HL-60 (cell line): Measurements from ENCODE around the gene ACAP1.

Experiments used
- DNase-seq, 2 experiments: peaks; one replicate each; pipeline ENCODE4 v3.0.0-alpha.2; 2010 to 2020; ENCODE audit warnings: low read depth in 1 of 2, low spot score in 1 of 2
- H3K27ac ChIP-seq: fragments of 250-450 bp; sonication (Bioruptor Pico); replicated peaks from 2 replicates; pipeline ENCODE4 v1.5.1; 2020; ENCODE audit warnings: mild to moderate bottlenecking, moderate library complexity
- H3K27me3 ChIP-seq: fragments of 250-450 bp; sonication (Bioruptor Pico); 2 replicates; pipeline ENCODE4 v1.5.1; 2021; ENCODE audit warnings: mild to moderate bottlenecking, moderate library complexity; ENCODE audit not compliant: insufficient read depth, poor library complexity, severe bottlenecking
- H3K4me3 ChIP-seq: replicated peaks from 2 replicates; pipeline ENCODE4 v1.5.1; 2011; ENCODE audit warnings: mild to moderate bottlenecking, control low read depth, low read length; ENCODE audit not compliant: insufficient read depth
- GABPA ChIP-seq: IDR thresholded peaks from 2 replicates; pipeline ENCODE4 v1.6.1; 2012; ENCODE audit warnings: low read depth
- POLR2AphosphoS5 ChIP-seq: IDR thresholded peaks from 2 replicates; pipeline ENCODE4 v1.6.1; 2012; ENCODE audit warnings: low read depth
- SPI1 ChIP-seq: IDR thresholded peaks from 2 replicates; pipeline ENCODE4 v1.6.1; 2012; ENCODE audit warnings: low read depth, mild to moderate bottlenecking, borderline replicate concordance
- TF ChIP-seq, protein P1 (sequence below): IDR thresholded peaks from one replicate; pipeline ENCODE4 v1.5.1; 2011; ENCODE audit warnings: low read length, control low read depth, inconsistent platforms; ENCODE audit not compliant: insufficient read depth
- TF ChIP-seq, protein P2 (sequence below): IDR thresholded peaks from 2 replicates; pipeline ENCODE4 v1.6.1; 2012; ENCODE audit warnings: low read depth; ENCODE audit not compliant: insufficient replicate concordance

The ACAP1 gene

DNA sequence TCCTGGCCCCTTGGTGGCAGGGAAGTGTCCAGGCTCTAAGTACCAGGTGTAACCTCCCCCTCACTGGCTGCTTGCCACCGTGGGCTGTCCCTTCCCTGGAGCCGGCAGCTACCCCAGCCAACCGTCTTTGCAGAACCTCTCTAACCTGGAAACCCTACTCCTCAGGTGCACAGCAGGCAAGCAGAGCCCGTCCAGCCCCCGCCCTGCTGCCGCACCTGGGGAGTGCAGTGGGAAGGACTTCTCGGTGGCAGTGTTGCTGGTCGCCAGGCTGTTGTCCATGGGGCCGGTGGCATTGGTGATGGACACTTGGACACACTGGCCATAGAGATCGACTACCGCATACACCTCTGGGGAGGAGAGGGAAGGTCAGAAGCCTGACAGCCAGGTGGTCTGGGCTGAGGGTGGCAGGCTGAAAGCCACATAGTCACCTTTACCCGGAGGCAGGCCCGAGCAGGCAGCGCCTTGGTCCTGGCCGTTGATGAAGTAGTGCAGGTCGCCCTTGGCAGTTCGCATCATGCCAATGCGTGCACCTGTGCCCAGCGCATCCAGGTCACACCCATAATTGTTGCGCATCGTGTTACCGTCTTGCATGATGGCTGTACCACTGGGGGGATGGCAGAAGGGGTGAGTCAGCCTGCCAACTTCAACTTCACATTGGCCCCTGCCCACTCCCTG is 13.7 kb upstream of the ACAP1 start:
- no peak overlapping the region for H3K4me3 ChIP-seq
- H3K27ac ChIP-seq: no peak overlapping the region
- no peak for TF ChIP-seq GABPA
- TF ChIP-seq, protein P1, sequence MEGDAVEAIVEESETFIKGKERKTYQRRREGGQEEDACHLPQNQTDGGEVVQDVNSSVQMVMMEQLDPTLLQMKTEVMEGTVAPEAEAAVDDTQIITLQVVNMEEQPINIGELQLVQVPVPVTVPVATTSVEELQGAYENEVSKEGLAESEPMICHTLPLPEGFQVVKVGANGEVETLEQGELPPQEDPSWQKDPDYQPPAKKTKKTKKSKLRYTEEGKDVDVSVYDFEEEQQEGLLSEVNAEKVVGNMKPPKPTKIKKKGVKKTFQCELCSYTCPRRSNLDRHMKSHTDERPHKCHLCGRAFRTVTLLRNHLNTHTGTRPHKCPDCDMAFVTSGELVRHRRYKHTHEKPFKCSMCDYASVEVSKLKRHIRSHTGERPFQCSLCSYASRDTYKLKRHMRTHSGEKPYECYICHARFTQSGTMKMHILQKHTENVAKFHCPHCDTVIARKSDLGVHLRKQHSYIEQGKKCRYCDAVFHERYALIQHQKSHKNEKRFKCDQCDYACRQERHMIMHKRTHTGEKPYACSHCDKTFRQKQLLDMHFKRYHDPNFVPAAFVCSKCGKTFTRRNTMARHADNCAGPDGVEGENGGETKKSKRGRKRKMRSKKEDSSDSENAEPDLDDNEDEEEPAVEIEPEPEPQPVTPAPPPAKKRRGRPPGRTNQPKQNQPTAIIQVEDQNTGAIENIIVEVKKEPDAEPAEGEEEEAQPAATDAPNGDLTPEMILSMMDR: no peak
- TF ChIP-seq, protein P2, sequence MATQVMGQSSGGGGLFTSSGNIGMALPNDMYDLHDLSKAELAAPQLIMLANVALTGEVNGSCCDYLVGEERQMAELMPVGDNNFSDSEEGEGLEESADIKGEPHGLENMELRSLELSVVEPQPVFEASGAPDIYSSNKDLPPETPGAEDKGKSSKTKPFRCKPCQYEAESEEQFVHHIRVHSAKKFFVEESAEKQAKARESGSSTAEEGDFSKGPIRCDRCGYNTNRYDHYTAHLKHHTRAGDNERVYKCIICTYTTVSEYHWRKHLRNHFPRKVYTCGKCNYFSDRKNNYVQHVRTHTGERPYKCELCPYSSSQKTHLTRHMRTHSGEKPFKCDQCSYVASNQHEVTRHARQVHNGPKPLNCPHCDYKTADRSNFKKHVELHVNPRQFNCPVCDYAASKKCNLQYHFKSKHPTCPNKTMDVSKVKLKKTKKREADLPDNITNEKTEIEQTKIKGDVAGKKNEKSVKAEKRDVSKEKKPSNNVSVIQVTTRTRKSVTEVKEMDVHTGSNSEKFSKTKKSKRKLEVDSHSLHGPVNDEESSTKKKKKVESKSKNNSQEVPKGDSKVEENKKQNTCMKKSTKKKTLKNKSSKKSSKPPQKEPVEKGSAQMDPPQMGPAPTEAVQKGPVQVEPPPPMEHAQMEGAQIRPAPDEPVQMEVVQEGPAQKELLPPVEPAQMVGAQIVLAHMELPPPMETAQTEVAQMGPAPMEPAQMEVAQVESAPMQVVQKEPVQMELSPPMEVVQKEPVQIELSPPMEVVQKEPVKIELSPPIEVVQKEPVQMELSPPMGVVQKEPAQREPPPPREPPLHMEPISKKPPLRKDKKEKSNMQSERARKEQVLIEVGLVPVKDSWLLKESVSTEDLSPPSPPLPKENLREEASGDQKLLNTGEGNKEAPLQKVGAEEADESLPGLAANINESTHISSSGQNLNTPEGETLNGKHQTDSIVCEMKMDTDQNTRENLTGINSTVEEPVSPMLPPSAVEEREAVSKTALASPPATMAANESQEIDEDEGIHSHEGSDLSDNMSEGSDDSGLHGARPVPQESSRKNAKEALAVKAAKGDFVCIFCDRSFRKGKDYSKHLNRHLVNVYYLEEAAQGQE: no peak
- no peak for DNase-seq
- no peaks in the 10 kb centered on the region for H3K27me3 ChIP-seq

DNA sequence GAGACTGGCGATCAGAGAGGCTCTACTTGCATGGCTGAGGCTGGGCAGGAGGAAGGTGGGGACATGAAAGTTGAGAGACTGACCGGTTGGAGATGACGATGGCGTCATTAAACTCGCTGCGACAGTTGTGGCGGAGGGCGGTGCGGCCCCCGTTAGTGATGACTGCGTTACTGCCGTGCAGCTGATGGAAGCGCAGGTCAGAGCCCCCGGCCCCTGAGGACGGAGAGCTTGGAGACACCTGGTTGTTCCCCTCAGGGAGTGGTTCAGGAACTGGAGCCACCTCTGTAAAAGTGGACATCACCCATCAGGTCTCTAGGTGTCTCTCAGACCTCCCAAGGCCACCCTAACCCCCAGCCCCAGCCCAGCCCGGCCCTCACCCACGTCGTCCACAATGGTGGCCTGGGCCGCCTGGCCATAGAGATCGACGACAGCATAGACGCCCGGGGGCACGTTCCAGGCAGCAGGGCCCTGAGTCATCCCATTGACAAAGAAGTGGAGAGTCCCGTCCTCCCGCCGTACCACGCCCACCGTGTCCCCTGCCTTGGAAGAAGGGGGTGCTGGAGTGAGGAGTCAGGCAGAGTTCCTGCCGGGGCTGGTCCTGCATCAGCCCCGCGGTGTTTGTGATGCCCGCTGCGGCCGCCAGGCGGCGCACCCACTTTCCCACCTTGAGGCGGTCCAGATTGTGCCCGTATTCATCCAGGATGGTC is 12.4 kb upstream of the ACAP1 start:
- Histone ChIP-seq H3K27me3 (no peaks in the 10 kb centered on the region), H3K4me3 (no peak overlapping the region), H3K27ac (no peak overlapping the region)
- TF ChIP-seq POLR2AphosphoS5 (no peak), GABPA (no peak), SPI1 (no peak)
- TF ChIP-seq, protein P2: no peak
- TF ChIP-seq, protein P1: peak; percentile 74
- no peak for DNase-seq

DNA sequence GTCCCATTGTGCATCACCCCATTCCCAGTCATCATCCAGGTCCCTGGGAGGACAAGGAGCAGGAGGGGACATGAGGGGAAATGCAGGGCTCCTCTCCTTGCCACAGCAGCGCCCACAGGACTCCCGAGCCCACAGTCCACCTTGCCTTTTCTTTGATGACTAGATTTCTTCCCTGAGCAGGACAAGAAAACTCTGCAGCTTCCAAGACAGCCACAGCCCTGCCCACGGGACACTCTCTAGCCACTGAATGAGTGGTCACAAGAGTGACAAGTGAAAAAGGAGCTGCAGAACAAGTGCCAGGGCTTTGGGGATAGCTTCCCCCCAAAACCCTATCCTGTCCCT is 11.9 kb upstream of the ACAP1 start:
- DNase-seq: no peak
- Histone ChIP-seq H3K4me3 (no peak overlapping the region), H3K27me3 (no peaks in the 10 kb centered on the region), H3K27ac (no peak overlapping the region)
- TF ChIP-seq POLR2AphosphoS5: no peak
- no peak for TF ChIP-seq SPI1
- TF ChIP-seq, protein P2: no peak
- TF ChIP-seq GABPA: no peak
- TF ChIP-seq, protein P1: no peak
